ENCODE data around the gene TRPM2. TPM values are rescaled to one million over a fixed set of nuclear protein-coding genes. Genes with fewer than 3 reads are reported as not detected.

The TRPM2 gene
- polyA plus RNA-seq, 4 donors: 0.55 to 1.5 (median 0.77) TPM

GRCh38 chr21:44321846-44322450 lies 31.5 kb upstream of the TRPM2 start:
- no peak for DNase-seq (ENCODE audit: low read depth in 4 of 4, low spot score in 3 of 4)

DNA sequence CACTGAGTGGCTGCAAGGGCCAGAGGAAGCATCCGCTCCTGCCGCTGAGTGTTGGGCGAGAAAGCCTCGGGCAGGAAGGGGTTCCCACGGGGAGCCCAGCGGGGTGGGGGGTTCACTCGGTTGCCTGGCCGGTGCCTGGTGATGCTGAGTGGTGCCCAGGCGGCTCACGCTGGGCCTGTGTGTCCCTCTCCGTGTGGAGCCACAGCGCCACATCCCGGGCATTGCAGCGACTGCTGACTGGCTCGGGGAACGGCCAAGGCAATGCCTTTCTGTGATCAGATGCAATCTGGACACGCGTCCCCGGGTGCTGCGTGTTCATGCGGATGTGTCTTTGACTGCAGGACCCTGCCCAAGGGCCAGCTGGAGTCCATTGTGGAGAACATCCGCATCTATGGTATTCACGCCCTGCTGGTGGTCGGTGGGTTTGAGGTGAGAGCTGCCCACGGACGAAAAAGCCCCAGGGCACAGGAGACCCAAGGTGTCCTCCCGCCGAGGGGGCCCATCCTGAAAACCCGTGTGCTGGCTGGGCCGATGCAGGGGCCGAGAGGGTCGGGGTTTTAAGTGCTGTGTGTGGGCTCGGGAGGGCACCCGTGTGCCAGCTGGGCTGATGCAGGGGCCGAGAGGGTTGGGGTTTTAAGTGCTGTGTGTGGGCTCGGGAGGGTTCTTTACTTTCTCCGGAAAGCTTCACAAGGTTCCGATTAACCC lies 30.6 kb upstream of the TRPM2 start:
- DNase-seq (ENCODE audit: low read depth in 4 of 4, low spot score in 3 of 4): no peak

DNA sequence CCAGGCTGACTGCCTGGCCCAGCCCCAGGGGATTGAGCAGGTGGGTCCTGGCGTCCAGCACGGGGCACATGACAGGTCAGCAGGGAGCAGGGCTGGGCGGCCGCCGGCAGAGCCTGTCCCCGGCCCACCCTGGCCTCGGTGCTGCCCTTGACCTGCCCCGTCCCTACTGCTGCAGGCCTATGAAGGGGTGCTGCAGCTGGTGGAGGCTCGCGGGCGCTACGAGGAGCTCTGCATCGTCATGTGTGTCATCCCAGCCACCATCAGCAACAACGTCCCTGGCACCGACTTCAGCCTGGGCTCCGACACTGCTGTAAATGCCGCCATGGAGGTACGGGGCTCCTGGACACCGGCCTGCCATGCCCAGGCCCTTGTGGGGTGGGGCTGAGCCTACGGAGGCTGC lies 29.8 kb upstream of the TRPM2 start:
- no peak for DNase-seq (ENCODE audit: low read depth in 4 of 4, low spot score in 3 of 4)

GRCh38 chr21:44324106-44324853 lies 29.1 kb upstream of the TRPM2 start:
- DNase-seq (ENCODE audit: low read depth in 4 of 4, low spot score in 3 of 4): no peak

- no peak for DNase-seq (ENCODE audit: low read depth in 4 of 4, low spot score in 3 of 4)
These were observed 28.6 kb upstream of the TRPM2 start for GRCh38 chr21:44324854-44325107.

DNA sequence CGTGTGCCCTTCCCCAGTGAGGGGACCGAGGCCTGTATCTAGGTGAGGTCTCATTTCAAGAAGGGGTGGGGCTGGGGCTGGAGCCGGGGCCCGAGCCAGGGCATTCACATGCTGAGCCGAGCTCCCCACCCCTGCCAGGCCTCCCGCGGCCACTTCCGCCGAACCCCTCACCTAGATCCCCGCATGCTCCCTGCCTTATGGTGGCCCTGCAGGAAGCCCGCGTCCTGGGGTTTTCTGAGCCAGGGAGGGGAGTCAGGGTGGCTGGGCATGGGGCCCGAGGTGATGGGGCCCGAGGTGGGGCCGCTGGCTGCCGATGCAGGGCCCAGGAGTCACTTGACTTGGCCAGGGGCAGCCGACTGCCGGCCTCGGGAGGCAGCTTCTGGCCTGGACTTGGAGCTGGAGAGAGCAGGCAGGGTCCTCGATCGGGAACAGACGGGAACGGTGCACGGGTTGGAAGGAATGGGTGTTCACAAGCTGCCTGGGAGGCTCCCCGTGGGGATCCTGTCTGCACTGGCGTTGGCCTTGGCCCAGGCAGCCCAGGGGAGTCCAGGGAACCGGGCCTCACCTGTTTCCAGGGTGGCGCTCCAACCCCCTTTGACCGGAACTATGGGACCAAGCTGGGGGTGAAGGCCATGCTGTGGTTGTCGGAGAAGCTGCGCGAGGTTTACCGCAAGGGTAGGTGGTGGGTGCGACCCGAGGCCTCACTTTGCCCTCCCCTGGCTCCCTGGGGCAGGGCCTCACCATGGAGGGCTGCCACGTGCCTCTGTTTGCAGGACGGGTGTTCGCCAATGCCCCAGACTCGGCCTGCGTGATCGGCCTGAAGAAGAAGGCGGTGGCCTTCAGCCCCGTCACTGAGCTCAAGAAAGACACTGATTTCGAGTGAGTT lies 27.8 kb upstream of the TRPM2 start:
- DNase-seq (ENCODE audit: low read depth in 4 of 4, low spot score in 3 of 4): no peak

DNA sequence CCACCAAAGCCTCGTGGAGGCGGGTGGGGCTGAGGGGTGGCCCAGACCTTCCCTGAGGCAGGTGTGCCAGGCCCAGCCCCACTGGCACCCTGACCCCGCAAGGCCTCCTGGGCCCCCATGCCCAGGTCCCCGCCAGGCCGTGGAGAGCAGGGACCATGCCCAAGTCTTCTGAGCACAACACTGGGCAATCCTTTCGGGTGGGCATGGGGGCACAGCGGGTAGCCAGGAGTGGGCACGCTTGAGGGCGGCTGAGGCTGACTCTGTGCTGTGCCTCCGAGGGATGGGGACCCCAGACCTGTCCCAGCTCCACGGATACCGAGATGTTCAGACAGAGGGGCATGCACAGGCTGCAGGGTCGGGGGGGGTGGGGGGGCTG lies 27.2 kb upstream of the TRPM2 start:
- no peak for DNase-seq (ENCODE audit: low read depth in 4 of 4, low spot score in 3 of 4)

DNA sequence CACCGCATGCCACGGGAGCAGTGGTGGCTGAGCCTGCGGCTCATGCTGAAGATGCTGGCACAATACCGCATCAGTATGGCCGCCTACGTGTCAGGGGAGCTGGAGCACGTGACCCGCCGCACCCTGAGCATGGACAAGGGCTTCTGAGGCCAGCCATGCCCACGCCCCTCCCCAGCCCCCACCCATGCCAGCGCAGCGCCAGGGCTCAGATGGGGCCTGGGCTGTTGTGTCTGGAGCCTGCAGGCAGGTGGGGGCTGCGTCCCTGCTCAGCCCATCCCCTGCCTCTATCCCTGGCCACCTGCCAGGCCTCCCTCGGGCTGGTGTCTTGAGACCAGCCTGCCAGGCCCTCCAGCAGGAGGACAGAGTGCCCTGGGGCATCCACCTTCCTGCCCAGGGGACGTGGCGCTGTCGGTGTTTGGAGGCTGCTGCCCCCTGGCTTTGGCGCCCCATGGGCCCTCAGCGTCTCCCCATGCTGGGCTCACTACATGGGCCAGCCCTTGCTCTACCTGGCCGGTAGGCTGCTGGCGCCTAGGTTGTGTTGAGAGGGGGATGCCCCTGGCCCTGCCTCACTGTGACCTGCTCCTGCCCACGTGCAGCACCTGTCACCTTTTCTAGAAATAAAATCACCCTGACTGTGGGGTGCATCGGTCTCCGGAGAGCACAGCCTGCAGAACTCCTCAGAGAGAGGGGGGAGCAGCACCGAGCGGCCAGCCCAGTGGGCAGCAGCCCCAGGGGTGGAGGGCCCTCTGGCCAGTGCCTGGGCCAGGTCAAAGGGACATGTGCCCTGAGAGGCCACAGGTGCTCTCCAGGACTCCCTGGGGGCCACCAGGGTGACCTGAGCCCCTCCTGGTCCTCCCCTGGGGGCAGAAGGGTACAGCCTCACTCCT lies 26.5 kb upstream of the TRPM2 start:
- no peak for DNase-seq (ENCODE audit: low read depth in 4 of 4, low spot score in 3 of 4)

DNA sequence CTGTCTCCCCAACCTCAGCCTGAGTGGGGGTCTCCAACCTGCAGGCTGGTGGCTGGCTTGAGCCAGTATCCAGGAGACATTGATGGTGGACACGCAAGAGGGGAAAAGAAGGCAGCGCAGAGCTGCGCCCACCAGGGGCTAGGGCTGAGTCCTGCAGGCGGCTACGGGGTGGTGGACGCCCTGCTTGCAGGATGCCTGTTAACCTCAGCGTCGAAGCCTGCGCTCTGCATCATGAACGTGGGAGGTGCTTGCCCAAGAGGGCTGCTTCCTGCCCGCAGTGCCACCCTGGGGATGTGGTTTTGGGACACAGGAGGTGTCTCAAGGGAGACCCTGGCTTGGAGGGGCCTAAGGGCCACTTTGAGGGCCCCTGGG lies 25.8 kb upstream of the TRPM2 start:
- no peak for DNase-seq (ENCODE audit: low read depth in 4 of 4, low spot score in 3 of 4)

DNA sequence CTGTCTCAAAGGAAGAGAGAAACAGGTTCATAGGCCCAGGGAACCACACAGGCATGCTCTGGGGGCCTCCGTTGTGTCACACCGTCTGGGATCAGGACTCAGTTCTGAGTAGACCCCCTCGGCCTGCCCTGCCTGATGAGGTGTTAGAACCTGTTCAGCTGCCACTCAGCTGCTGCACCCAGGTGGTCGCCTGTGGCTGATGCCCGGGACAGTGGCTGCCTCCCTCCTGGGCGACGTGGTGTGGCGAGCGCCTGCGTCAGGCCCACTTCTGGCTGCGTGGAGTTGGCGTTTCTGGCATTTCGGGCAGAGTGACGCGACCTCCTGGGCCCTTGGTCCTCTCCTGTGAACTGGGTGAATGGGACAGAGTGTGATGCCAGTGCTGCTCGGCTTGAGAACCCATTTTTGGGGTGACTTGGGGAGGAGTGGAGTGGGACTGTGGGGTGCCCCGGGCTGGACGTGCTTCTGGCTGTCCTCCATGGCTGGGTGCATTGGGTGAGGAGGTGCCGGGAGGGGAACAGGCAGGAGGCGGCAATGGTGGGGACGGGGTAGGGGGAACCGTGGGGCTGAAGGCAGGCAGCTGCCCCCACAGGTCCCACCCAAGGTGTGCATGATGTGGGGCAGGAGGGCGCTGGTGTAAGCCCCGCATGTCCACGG lies 25.1 kb upstream of the TRPM2 start:
- DNase-seq (ENCODE audit: low read depth in 4 of 4, low spot score in 3 of 4): no peak

- no peak for DNase-seq (ENCODE audit: low read depth in 4 of 4, low spot score in 3 of 4)
These were observed 24.1 kb upstream of the TRPM2 start for GRCh38 chr21:44329086-44329889.

- no peak for DNase-seq (ENCODE audit: low read depth in 4 of 4, low spot score in 3 of 4)
These were observed 23.3 kb upstream of the TRPM2 start for GRCh38 chr21:44329971-44330681.

- no peak for DNase-seq (ENCODE audit: low read depth in 4 of 4, low spot score in 3 of 4)
These were observed 22.7 kb upstream of the TRPM2 start for GRCh38 chr21:44330698-44331097.

DNA sequence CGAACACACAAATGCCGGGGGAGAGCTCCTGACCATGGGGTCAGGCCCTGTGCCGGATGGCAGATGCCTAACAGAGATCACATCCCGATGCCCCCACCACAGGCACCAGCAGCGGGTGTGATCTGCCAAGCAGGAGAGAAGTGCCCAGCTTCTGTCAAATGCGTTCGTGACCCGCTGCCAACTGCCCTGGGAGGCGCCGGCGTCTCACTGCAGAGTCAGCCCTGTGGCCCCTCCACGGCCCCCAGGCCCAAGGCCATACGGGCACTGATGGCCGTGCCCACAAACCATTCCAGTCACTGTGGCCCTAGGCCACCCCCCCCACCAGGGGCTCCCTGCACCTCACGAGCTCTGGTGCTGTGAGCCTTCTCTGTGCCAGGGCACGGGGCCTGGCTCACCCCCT lies 22.2 kb upstream of the TRPM2 start:
- no peak for DNase-seq (ENCODE audit: low read depth in 4 of 4, low spot score in 3 of 4)

GRCh38 chr21:44331650-44332307 lies 21.6 kb upstream of the TRPM2 start:
- DNase-seq (ENCODE audit: low read depth in 4 of 4, low spot score in 3 of 4): no peak

GRCh38 chr21:44332383-44332782 lies 21.0 kb upstream of the TRPM2 start:
- DNase-seq (ENCODE audit: low read depth in 4 of 4, low spot score in 3 of 4): no peak

DNA sequence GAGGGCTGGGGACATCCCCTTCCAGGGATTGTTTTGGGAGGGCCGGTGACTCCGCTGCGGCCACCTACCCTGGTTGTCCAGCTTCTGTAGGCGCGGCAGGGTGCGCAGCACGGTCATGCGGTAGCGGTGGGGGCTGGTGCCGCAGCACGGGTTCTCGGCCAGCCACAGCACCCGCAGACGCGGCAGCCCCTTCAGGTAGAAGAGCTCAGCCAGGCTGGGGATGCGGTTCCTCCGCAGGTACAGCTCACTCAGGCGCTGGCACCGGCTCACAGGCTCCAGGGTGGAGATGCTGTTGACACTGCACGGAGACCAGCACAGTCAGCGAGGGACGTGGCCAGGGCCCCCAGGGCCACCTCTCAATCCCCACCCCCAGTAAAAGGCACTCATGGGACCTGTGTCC lies 20.5 kb upstream of the TRPM2 start:
- DNase-seq (ENCODE audit: low read depth in 4 of 4, low spot score in 3 of 4): no peak
